ENCODE measurements around the gene DPYSL5.
A peak's percentile ranks its signal among the peaks of the same experiment; 100 is the strongest.

The DPYSL5 gene

DNA sequence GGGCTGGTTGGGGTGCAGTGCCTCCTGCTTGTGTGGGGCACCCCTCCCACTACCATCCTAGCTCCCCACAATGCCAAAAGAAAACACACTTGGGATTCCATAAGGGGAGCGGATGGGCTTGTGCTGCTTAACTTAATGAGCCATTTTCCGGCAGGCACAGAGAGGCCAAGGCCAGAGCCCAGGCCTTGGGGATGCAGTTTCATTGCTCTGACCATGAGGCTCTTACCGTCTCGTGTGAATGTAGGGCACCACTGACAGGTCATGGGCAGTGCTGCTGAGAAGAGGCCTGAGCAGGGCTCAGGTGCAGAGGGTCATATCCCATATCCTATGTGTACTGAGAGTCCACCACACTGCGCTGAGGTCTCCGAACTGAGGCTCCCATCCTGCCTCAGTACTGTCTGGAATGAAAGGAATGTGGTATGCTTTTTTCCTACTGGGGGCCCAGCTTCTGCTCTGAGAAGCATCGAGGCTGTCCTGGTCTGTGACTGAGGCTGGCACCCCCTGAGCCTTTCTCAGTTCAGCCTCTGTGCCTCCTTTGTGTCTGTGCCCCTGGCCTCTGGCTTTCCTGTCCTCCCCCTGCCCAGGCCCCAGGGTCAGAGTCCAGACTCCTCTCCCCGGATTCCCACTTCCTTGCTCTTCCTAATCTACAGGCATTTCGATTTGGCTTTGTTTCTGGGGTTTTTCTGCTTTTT lies 77.3 kb downstream of the DPYSL5 start:
- H3K79me2 ChIP-seq (ENCODE audit: control insufficient read depth, insufficient read depth, low read length, poor library complexity): no peaks in the 10 kb centered on the region
- WGBS (ENCODE audit: extremely low coverage, insufficient coverage, insufficient read length): no CpG with 5 or more reads among the region's 9 CpGs
- H2AK5ac ChIP-seq (ENCODE audit: low read length): peak overlapping the region; percentile 13

DNA sequence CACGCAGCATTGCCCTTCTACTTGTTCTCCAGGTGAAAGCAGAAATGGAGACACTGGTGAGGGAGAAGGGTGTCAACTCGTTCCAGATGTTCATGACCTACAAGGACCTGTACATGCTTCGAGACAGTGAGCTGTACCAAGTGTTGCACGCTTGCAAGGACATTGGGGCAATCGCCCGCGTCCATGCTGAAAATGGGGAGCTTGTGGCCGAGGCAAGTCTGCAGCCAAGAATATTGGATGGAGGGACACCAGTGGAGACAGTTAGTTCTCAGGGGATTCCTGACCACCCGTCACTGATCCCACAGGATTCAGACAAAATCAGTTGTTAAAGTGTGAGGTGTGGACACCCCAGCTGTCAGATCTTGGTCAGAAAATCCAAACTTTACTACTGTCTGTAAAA lies 79.3 kb downstream of the DPYSL5 start:
- H3K14ac ChIP-seq (ENCODE audit: low read length): no peak overlapping the region
- peaks cover 4% of the 10 kb centered on the region for H3K9me3 ChIP-seq (ENCODE audit: insufficient read depth, low read depth, low read length)
- no peak overlapping the region for H4K12ac ChIP-seq (ENCODE audit: low read depth, low read length)
- no peak for DNase-seq
- no peak overlapping the region for H2BK120ac ChIP-seq (ENCODE audit: insufficient read depth, low read length, poor library complexity)
- no peak overlapping the region for H3K27ac ChIP-seq (ENCODE audit: low read depth, low read length)
- no peaks in the 10 kb centered on the region for H3K27me3 ChIP-seq (ENCODE audit: insufficient read depth, low read length)
- H3K79me1 ChIP-seq (ENCODE audit: low read length): peaks cover 2% of the 10 kb centered on the region
- H3K9ac ChIP-seq (ENCODE audit: low read length): no peak overlapping the region
- H3K79me2 ChIP-seq (ENCODE audit: control insufficient read depth, insufficient read depth, low read length, poor library complexity): no peaks in the 10 kb centered on the region
- H2AK5ac ChIP-seq (ENCODE audit: low read length): no peak overlapping the region
- H3K4me3 ChIP-seq (ENCODE audit: low read depth, low read length): no peak overlapping the region
- H4K8ac ChIP-seq (ENCODE audit: low read depth, low read length): no peak overlapping the region
- H2BK12ac ChIP-seq (ENCODE audit: low read length): no peak overlapping the region
- H3K23ac ChIP-seq (ENCODE audit: low read length): no peak overlapping the region
- H3K4ac ChIP-seq (ENCODE audit: low read depth, low read length): no peak overlapping the region
- WGBS (ENCODE audit: extremely low coverage, insufficient coverage, insufficient read length): no CpG with 5 or more reads among the region's 9 CpGs
- no peak overlapping the region for H2BK5ac ChIP-seq (ENCODE audit: low read depth, low read length, poor library complexity)
- H3K36me3 ChIP-seq (ENCODE audit: control insufficient read depth in 1 of 2, insufficient read depth in 2 of 2, low read length in 2 of 2): no peaks in the 10 kb centered on the region
- no peak overlapping the region for H3K18ac ChIP-seq (ENCODE audit: low read length)
- H3K4me1 ChIP-seq (ENCODE audit: control insufficient read depth in 1 of 2, insufficient read depth in 2 of 2, low read length in 2 of 2): peaks cover 8 to 9% of the 10 kb centered on the region in 2 experiments
- no peak overlapping the region for H4K91ac ChIP-seq (ENCODE audit: low read depth, low read length)
- no peak overlapping the region for H2AFZ ChIP-seq (ENCODE audit: insufficient read depth, low read length, poor library complexity)
- H3K4me2 ChIP-seq (ENCODE audit: low read length): no peak overlapping the region

More for the DNA sequence above, 77.3 kb downstream of the DPYSL5 start:
- H2AFZ ChIP-seq (ENCODE audit: insufficient read depth, low read length, poor library complexity): peak overlapping the region; percentile 4
- peak overlapping the region; percentile 12 for H3K27ac ChIP-seq (ENCODE audit: low read depth, low read length)
- peak overlapping the region; percentile 16 for H2BK120ac ChIP-seq (ENCODE audit: insufficient read depth, low read length, poor library complexity)
- H4K91ac ChIP-seq (ENCODE audit: low read depth, low read length): no peak overlapping the region
- H3K79me1 ChIP-seq (ENCODE audit: low read length): peaks cover 2% of the 10 kb centered on the region
- H3K14ac ChIP-seq (ENCODE audit: low read length): no peak overlapping the region
- no peak overlapping the region for H3K4me3 ChIP-seq (ENCODE audit: low read depth, low read length)
- no peak overlapping the region for H3K18ac ChIP-seq (ENCODE audit: low read length)
- H3K4me1 ChIP-seq (ENCODE audit: control insufficient read depth in 1 of 2, insufficient read depth in 2 of 2, low read length in 2 of 2): peaks cover 8 to 9% of the 10 kb centered on the region in 2 experiments
- DNase-seq: no peak
- no peaks in the 10 kb centered on the region for H3K27me3 ChIP-seq (ENCODE audit: insufficient read depth, low read length)
- no peak overlapping the region for H2BK5ac ChIP-seq (ENCODE audit: low read depth, low read length, poor library complexity)
- H3K36me3 ChIP-seq (ENCODE audit: control insufficient read depth in 1 of 2, insufficient read depth in 2 of 2, low read length in 2 of 2): no peaks in the 10 kb centered on the region
- peak overlapping the region; percentile 21 for H2BK12ac ChIP-seq (ENCODE audit: low read length)
- H4K8ac ChIP-seq (ENCODE audit: low read depth, low read length): peak overlapping the region; percentile 46
- H3K4me2 ChIP-seq (ENCODE audit: low read length): peak overlapping the region; percentile 15
- peaks cover 4% of the 10 kb centered on the region for H3K9me3 ChIP-seq (ENCODE audit: insufficient read depth, low read depth, low read length)
- no peak overlapping the region for H3K4ac ChIP-seq (ENCODE audit: low read depth, low read length)
- H3K23ac ChIP-seq (ENCODE audit: low read length): no peak overlapping the region
- no peak overlapping the region for H3K9ac ChIP-seq (ENCODE audit: low read length)
- no peak overlapping the region for H4K12ac ChIP-seq (ENCODE audit: low read depth, low read length)

DNA sequence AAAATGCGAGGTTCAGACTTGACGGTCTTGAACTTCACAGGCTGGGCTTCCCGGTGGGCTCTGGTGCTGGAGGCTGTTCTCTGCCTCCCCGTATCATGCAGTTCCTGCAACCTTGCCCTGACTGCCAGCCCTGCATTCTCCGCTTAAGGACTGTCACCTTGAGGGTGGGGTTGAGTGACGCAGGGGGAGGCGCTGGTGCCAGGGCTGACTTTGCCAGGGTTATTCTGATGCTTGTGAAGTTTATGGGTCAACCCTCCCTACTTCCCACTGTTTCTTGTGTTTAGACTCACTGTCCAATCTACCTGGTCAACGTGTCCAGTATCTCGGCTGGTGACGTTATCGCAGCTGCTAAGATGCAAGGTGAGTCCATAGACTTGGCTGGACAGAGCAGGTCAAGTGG lies 85.0 kb downstream of the DPYSL5 start:
- no peak overlapping the region for H3K14ac ChIP-seq (ENCODE audit: low read length)
- no peak overlapping the region for H2BK12ac ChIP-seq (ENCODE audit: low read length)
- no peak overlapping the region for H2BK120ac ChIP-seq (ENCODE audit: insufficient read depth, low read length, poor library complexity)
- H3K79me2 ChIP-seq (ENCODE audit: control insufficient read depth, insufficient read depth, low read length, poor library complexity): no peaks in the 10 kb centered on the region
- no peak overlapping the region for H2AFZ ChIP-seq (ENCODE audit: insufficient read depth, low read length, poor library complexity)
- no peak overlapping the region for H4K8ac ChIP-seq (ENCODE audit: low read depth, low read length)
- no peaks in the 10 kb centered on the region for H3K79me1 ChIP-seq (ENCODE audit: low read length)
- H3K4me1 ChIP-seq (ENCODE audit: control insufficient read depth in 1 of 2, insufficient read depth in 2 of 2, low read length in 2 of 2): no peaks in the 10 kb centered on the region
- no peak overlapping the region for H3K4me2 ChIP-seq (ENCODE audit: low read length)
- H3K9ac ChIP-seq (ENCODE audit: low read length): no peak overlapping the region
- H3K23ac ChIP-seq (ENCODE audit: low read length): no peak overlapping the region
- no peak overlapping the region for H4K91ac ChIP-seq (ENCODE audit: low read depth, low read length)
- H2AK5ac ChIP-seq (ENCODE audit: low read length): no peak overlapping the region
- no peaks in the 10 kb centered on the region for H3K9me3 ChIP-seq (ENCODE audit: insufficient read depth, low read depth, low read length)
- H3K4me3 ChIP-seq (ENCODE audit: low read depth, low read length): no peak overlapping the region
- WGBS (ENCODE audit: extremely low coverage, insufficient coverage, insufficient read length): no CpG with 5 or more reads among the region's 11 CpGs
- no peak overlapping the region for H3K4ac ChIP-seq (ENCODE audit: low read depth, low read length)
- no peak overlapping the region for H2BK5ac ChIP-seq (ENCODE audit: low read depth, low read length, poor library complexity)
- no peak overlapping the region for H3K27ac ChIP-seq (ENCODE audit: low read depth, low read length)
- no peak overlapping the region for H3K18ac ChIP-seq (ENCODE audit: low read length)
- H4K12ac ChIP-seq (ENCODE audit: low read depth, low read length): no peak overlapping the region
- no peaks in the 10 kb centered on the region for H3K27me3 ChIP-seq (ENCODE audit: insufficient read depth, low read length)
- H3K36me3 ChIP-seq (ENCODE audit: control insufficient read depth in 1 of 2, insufficient read depth in 2 of 2, low read length in 2 of 2): no peaks in the 10 kb centered on the region
- no peak for DNase-seq

DNA sequence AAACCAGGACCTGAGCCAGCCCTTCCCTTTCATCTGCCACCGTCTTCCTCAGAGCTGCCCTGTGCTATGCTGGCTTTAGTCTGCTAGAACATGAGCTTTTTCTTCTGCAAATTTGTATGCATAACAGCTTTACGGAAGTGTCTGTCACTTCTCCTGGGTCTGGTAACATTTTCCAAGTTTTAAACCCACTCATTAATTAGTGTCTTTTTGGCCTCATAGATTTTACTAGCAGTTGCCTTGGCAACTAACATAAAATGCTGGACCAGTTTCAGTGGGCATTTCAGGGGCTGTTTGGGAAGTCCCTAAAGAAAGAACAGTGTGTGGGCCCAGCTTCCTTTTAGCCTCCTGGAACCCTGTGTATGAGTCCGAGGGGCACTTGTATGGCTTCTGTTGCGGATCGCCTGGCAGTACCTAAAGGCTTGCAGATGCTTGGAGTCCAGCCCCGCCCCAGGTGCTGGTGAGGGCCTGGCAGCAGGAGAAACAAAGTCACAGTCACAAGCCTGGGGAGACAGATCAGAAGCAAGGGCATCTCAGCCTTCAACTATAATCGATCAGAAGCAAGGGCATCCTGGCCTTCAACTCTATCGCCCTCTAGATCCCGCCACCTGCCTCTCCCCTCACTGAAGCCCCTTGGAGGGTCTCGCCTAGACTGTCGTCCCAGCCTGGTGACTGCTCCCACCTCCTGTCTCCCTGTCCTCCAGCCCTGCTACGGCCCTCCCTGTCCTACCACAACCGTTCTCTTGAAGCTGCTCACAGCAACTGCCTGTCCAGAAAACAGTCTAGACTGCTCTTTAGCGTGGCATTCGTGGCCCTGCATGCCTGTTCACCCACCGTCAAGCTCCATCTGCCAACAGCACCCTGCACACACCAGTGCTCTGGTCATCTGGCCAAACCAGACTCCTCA lies 85.8 kb downstream of the DPYSL5 start:
- Histone ChIP-seq H3K27me3 (ENCODE audit: insufficient read depth, low read length) (no peaks in the 10 kb centered on the region), H3K4ac (ENCODE audit: low read depth, low read length) (no peak overlapping the region), H3K18ac (ENCODE audit: low read length) (no peak overlapping the region), H3K79me1 (ENCODE audit: low read length) (no peaks in the 10 kb centered on the region), H2AFZ (ENCODE audit: insufficient read depth, low read length, poor library complexity) (no peak overlapping the region), H3K79me2 (ENCODE audit: control insufficient read depth, insufficient read depth, low read length, poor library complexity) (no peaks in the 10 kb centered on the region), H3K36me3 (ENCODE audit: control insufficient read depth in 1 of 2, insufficient read depth in 2 of 2, low read length in 2 of 2) (no peaks in the 10 kb centered on the region), H4K12ac (ENCODE audit: low read depth, low read length) (no peak overlapping the region), H2BK12ac (ENCODE audit: low read length) (no peak overlapping the region), H3K9me3 (ENCODE audit: insufficient read depth, low read depth, low read length) (no peaks in the 10 kb centered on the region), H4K91ac (ENCODE audit: low read depth, low read length) (no peak overlapping the region), H3K4me3 (ENCODE audit: low read depth, low read length) (no peak overlapping the region), H3K14ac (ENCODE audit: low read length) (no peak overlapping the region), H3K27ac (ENCODE audit: low read depth, low read length) (no peak overlapping the region), H3K23ac (ENCODE audit: low read length) (no peak overlapping the region), H2BK120ac (ENCODE audit: insufficient read depth, low read length, poor library complexity) (no peak overlapping the region), H3K9ac (ENCODE audit: low read length) (no peak overlapping the region), H4K8ac (ENCODE audit: low read depth, low read length) (no peak overlapping the region), H3K4me1 (ENCODE audit: control insufficient read depth in 1 of 2, insufficient read depth in 2 of 2, low read length in 2 of 2) (no peaks in the 10 kb centered on the region), H2AK5ac (ENCODE audit: low read length) (no peak overlapping the region), H2BK5ac (ENCODE audit: low read depth, low read length, poor library complexity) (no peak overlapping the region), H3K4me2 (ENCODE audit: low read length) (no peak overlapping the region)
- no peak for DNase-seq
- WGBS (ENCODE audit: extremely low coverage, insufficient coverage, insufficient read length): no CpG with 5 or more reads among the region's 16 CpGs

Data from trophoblast cell (in vitro differentiated cells and primary cell).